GM23248 (cell line): ENCODE measurements around the gene G6PC2. TPM values are rescaled to one million over a fixed set of nuclear protein-coding genes. Genes with fewer than 3 reads are reported as not detected.
"Not testable (repeated sequence)": the region's sequence is repeated elsewhere in the genome, so short reads cannot be mapped to it uniquely, and the experiment has no call there.

Source experiments
- DNase-seq: peaks from one replicate; pipeline ENCODE4 v3.0.0-alpha.2; 2015
- H2AFZ ChIP-seq: fragments of 200-600 bp; sonication (generic); 2 replicates; pipeline ENCODE4 v1.6.1; 2016; ENCODE audit warnings: antibody characterized with exemption
- H3F3A ChIP-seq: fragments of 200-600 bp; sonication (generic); 2 replicates; pipeline ENCODE4 v1.6.1; 2016; ENCODE audit warnings: mild to moderate bottlenecking, antibody characterized with exemption, mixed run types; ENCODE audit not compliant: insufficient read depth
- H3K27ac ChIP-seq: fragments of 200-600 bp; sonication (generic); 2 replicates; pipeline ENCODE4 v1.5.1; 2016; ENCODE audit warnings: mild to moderate bottlenecking
- H3K27me3 ChIP-seq: fragments of 200-600 bp; sonication (generic); replicated peaks from 2 replicates; pipeline ENCODE4 v1.6.1; 2016; ENCODE audit warnings: mild to moderate bottlenecking; ENCODE audit not compliant: insufficient read depth
- H3K36me3 ChIP-seq: fragments of 200-600 bp; sonication (generic); 2 replicates; pipeline ENCODE4 v1.6.1; 2016; ENCODE audit warnings: low read depth, mild to moderate bottlenecking
- H3K4me1 ChIP-seq: fragments of 200-600 bp; sonication (generic); 2 replicates; pipeline ENCODE4 v1.6.1; 2016; ENCODE audit warnings: mild to moderate bottlenecking; ENCODE audit not compliant: insufficient read depth
- H3K4me2 ChIP-seq: fragments of 200-600 bp; sonication (generic); one replicate; pipeline ENCODE4 v1.6.1; 2016; ENCODE audit warnings: mild to moderate bottlenecking; ENCODE audit not compliant: unreplicated experiment
- H3K4me3 ChIP-seq: fragments of 200-600 bp; sonication (generic); 2 replicates; pipeline ENCODE4 v1.5.1; 2016; ENCODE audit warnings: mild to moderate bottlenecking
- H3K79me2 ChIP-seq: fragments of 200-600 bp; sonication (generic); 2 replicates; pipeline ENCODE4 v1.6.1; 2016; ENCODE audit warnings: mild to moderate bottlenecking; ENCODE audit not compliant: insufficient read depth
- H3K9ac ChIP-seq: fragments of 200-600 bp; sonication (generic); 2 replicates; pipeline ENCODE4 v1.6.1; 2016; ENCODE audit warnings: mild to moderate bottlenecking
- H3K9me2 ChIP-seq: fragments of 200-600 bp; sonication (generic); 2 replicates; pipeline ENCODE4 v1.6.1; 2016; ENCODE audit warnings: mixed run types, mild to moderate bottlenecking, moderate library complexity; ENCODE audit not compliant: insufficient read depth
- H3K9me3 ChIP-seq: fragments of 200-600 bp; sonication (generic); one replicate; pipeline ENCODE4 v1.6.1; 2017; ENCODE audit warnings: low read depth
- H4K20me1 ChIP-seq: fragments of 200-600 bp; sonication (generic); 2 replicates; pipeline ENCODE4 v1.6.0; 2016; ENCODE audit not compliant: insufficient read depth
- EZH2 ChIP-seq: fragments of 200-600 bp; sonication (generic); IDR thresholded peaks from 2 replicates; pipeline ENCODE4 v1.6.1; 2018; ENCODE audit warnings: antibody characterized with exemption, mild to moderate bottlenecking; ENCODE audit not compliant: insufficient read depth, poor library complexity, severe bottlenecking
- EZH2phosphoT487 ChIP-seq: fragments of 200-600 bp; sonication (generic); IDR thresholded peaks from 2 replicates; pipeline ENCODE4 v1.6.1; 2018; ENCODE audit warnings: antibody characterized with exemption, moderate library complexity, mild to moderate bottlenecking, low read depth; ENCODE audit not compliant: insufficient read depth
- WGBS, 2 experiments: methylation state at CpG; one replicate each; pipeline ENCODE4 v1.1.6; 2015 to 2017; ENCODE audit warnings: low lambda C conversion rate in 2 of 2, low coverage in 1 of 2; ENCODE audit errors: missing lambda C conversion rate in 2 of 2; 5-methylcytosine and 5-hydroxymethylcytosine counted together
- in situ Hi-C: fragments of 300-500 bp; cut with MboI; formaldehyde crosslinking; loops from 2 replicates; pipeline ENCODE4 v1.15.0; 2020
- polyA plus RNA-seq: library from polyadenylated mRNA; unstranded; fragments of >200 nt; fragmentation: Nextera tagmentation; extraction: Ambion mirVana; gene quantifications from 2 replicates; pipeline ENCODE4 v1.2.1, GENCODE V29; 2016
- total RNA-seq: library from RNA; depleted of rRNA; stranded (reverse); fragments of >200 nt; shearing (Covaris generic); gene quantifications from 2 replicates; pipeline ENCODE4 v1.2.3, GENCODE V29; 2014

The G6PC2 gene
- total and polyA plus RNA-seq, 2 experiments from 2014 or later, result not detected

GRCh38 chr2:168855601-168856000 lies 45.5 kb upstream of the G6PC2 start:
- TF ChIP-seq EZH2 (no peak), EZH2phosphoT487 (no peak)
- H3K27ac ChIP-seq, result no peak overlapping the region

GRCh38 chr2:168858146-168858545 lies 42.9 kb upstream of the G6PC2 start:
- Histone ChIP-seq H3K9me3 (no peaks in the 10 kb centered on the region), H3K27me3 (no peaks in the 10 kb centered on the region), H3K36me3 (no peaks in the 10 kb centered on the region), H3K9me2 (no peaks in the 10 kb centered on the region), H3K79me2 (no peaks in the 10 kb centered on the region), H3K4me3 (no peak overlapping the region), H3K27ac (no peak overlapping the region), H4K20me1 (no peaks in the 10 kb centered on the region), H3K4me1 (no peaks in the 10 kb centered on the region), H3F3A (no peaks in the 10 kb centered on the region), H3K9ac (no peak overlapping the region), H2AFZ (no peak overlapping the region), H3K4me2 (no peak overlapping the region)
- 75 to 81% methylated on average over 2 of the region's 2 CpGs for WGBS, 2 experiments
- DNase-seq, result no peak
- TF ChIP-seq EZH2 (no peak), EZH2phosphoT487 (no peak)
- in situ Hi-C loops, result no loop called here

More at GRCh38 chr2:168855601-168856000, 45.5 kb upstream of the G6PC2 start:
- no peaks in the 10 kb centered on the region for H3F3A ChIP-seq
- no peaks in the 10 kb centered on the region for H3K9me3 ChIP-seq
- H3K4me1 ChIP-seq, result no peaks in the 10 kb centered on the region
- no peaks in the 10 kb centered on the region for H3K36me3 ChIP-seq
- H3K4me3 ChIP-seq, result no peak overlapping the region
- no peak for DNase-seq
- no peak overlapping the region for H3K4me2 ChIP-seq
- in situ Hi-C loops, result no loop called here
- H3K79me2 ChIP-seq, result no peaks in the 10 kb centered on the region
- H3K9ac ChIP-seq, result no peak overlapping the region
- no peaks in the 10 kb centered on the region for H3K27me3 ChIP-seq
- no peak overlapping the region for H2AFZ ChIP-seq
- H3K9me2 ChIP-seq, result no peaks in the 10 kb centered on the region
- WGBS, 2 experiments, result 96 to 98% methylated on average over 3 of the region's 3 CpGs
- H4K20me1 ChIP-seq, result no peaks in the 10 kb centered on the region

DNA sequence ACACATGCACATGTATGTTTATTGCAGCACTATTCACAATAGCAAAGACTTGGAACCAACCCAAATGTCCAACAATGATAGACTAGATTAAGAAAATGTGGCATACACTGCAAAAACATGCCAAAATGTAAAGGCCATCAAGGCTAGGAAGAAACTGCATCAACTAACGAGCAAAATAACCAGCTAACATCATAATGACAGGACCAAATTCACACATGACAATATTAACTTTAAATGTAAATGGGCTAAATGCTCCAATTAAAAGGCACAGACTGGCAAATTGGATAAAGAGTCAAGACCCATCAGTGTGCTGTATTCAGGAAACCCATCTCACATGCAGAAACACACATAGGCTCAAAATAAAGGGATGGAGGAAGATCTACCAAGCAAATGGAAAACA lies 33.9 kb upstream of the G6PC2 start:
- in situ Hi-C loops, result not testable (repeated sequence)

GRCh38 chr2:168870369-168870768 lies 30.7 kb upstream of the G6PC2 start:
- in situ Hi-C loops, H3K4me3 ChIP-seq, H3K36me3 ChIP-seq, H3F3A ChIP-seq, H3K9me2 ChIP-seq, H3K4me2 ChIP-seq, H2AFZ ChIP-seq, DNase-seq, H3K4me1 ChIP-seq, H4K20me1 ChIP-seq, H3K9ac ChIP-seq, H3K79me2 ChIP-seq, H3K27me3 ChIP-seq, H3K27ac ChIP-seq, H3K9me3 ChIP-seq: not testable (repeated sequence)
- 75 to 97% methylated on average over 1 of the region's 1 CpG for WGBS, 2 experiments

More for the DNA sequence above, 33.9 kb upstream of the G6PC2 start:
- not testable (repeated sequence) for H3K9ac ChIP-seq, H4K20me1 ChIP-seq, H3K27me3 ChIP-seq, H3K9me2 ChIP-seq, H3K9me3 ChIP-seq, H3K27ac ChIP-seq, H3K4me1 ChIP-seq, H3K79me2 ChIP-seq, H3K36me3 ChIP-seq, H3K4me3 ChIP-seq, H3F3A ChIP-seq, DNase-seq, H3K4me2 ChIP-seq, H2AFZ ChIP-seq
- WGBS, 2 experiments, result 94% methylated on average over 1 of the region's 1 CpG

DNA sequence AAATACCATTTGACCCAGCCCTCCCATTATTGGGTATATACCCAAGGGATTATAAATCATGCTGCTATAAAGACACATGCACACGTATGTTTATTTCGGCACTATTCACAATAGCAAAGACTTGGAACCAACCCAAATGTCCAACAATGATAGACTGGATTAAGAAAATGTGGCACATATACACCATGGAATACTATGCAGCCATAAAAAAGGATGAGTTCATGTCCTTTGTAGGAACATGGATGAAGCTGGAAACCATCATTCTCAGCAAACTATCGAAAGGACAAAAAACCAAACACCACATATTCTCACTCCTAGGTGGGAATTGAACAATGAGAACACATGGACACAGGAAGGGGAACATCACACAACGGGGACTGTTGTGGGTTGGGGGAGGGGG lies 30.3 kb upstream of the G6PC2 start:
- H3K9me2 ChIP-seq, H3K4me1 ChIP-seq, H3K79me2 ChIP-seq, H3K27me3 ChIP-seq, H3F3A ChIP-seq, H3K36me3 ChIP-seq, H3K9me3 ChIP-seq, H3K4me2 ChIP-seq, H3K4me3 ChIP-seq, H3K9ac ChIP-seq, in situ Hi-C loops, H2AFZ ChIP-seq, H3K27ac ChIP-seq, H4K20me1 ChIP-seq, DNase-seq: not testable (repeated sequence)
- 93 to 98% methylated on average over 4 of the region's 4 CpGs for WGBS, 2 experiments
